Left cardiac atrium (tissue), 4 donors: ENCODE data around the gene PRKAG3. TPM values are rescaled to one million over a fixed set of nuclear protein-coding genes. Genes with fewer than 3 reads are reported as not detected.

Experiments
- ATAC-seq, 2 donors: fragments of 200-7000 bp; cut with Tn5 transposase; one replicate each; pipeline ENCODE4 v1.9.1; 2020; ENCODE audit warnings: mild to moderate bottlenecking in 2 of 2, moderate library complexity in 2 of 2
- DNase-seq: peaks from one replicate; pipeline ENCODE4 v3.0.0-alpha.2; 2020
- intact Hi-C, 2 donors: fragments of 100-400 bp; cut with DNase I; formaldehyde crosslinking; loops; one replicate each; pipeline versions ENCODE4 v1.14.1 to v1.15.1; 2022 to 2023
- total RNA-seq, 2 donors: library from RNA; stranded (reverse); fragmentation: NEBNext Ultra II Directional; extraction: Animal tissue kit (Norgen Biotek cat#: 25700); gene quantifications; one replicate each; pipeline ENCODE4 v1.2.1, GENCODE V29; 2021
- donor health status: DM: no; HTN: yes; CAD: no.
- donor health status: DM: no; HTN: yes; CAD: no; lungs with severe emphysema.
- donor health status: DM: yes; HTN: yes; CAD: no.
- donor health status: Dilated cardiomyopathy.

The PRKAG3 gene
- total RNA-seq, 2 donors from 2014 or later: 0.10 to 0.18 TPM

GRCh38 chr2:218867900-218868299, 36.3 kb upstream of the PRKAG3 start:
- ATAC-seq (no peak), DNase-seq (no peak)
- intact Hi-C loops: no loop called here

GRCh38 chr2:218865999-218866398, 34.4 kb upstream of the PRKAG3 start:
- DNase-seq (no peak), ATAC-seq (no peak)
- intact Hi-C loops: no loop called here

GRCh38 chr2:218865396-218865795, 33.8 kb upstream of the PRKAG3 start:
- intact Hi-C loops: no loop called here
- ATAC-seq: no peak
- no peak for DNase-seq

DNA sequence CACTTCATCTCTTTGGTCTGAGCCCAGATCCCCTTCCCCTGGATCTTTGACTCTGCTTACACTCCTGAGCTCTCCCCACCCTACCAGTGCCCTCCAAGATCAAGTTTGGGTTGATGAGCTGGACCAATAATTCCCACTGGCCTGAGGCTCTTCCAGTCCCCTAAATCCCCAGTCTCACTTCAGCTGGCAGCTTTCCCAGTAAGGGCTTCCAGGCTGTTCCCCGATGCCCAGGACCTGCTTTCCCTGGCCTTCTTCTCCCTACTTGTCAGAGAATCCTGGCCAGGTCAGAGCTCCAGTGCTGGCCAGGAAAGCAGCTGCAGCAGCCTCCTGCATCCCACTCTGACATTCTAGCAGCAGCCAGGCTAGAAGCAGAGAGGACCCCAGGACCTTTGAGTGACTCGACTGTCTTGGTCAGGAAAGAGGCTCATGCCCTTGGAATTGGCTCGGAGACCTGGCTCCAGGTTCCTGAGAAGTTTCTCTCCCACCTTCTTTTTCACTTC, 31.5 kb upstream of the PRKAG3 start:
- no peak for ATAC-seq
- no peak for DNase-seq
- intact Hi-C loops: no loop called here

DNA sequence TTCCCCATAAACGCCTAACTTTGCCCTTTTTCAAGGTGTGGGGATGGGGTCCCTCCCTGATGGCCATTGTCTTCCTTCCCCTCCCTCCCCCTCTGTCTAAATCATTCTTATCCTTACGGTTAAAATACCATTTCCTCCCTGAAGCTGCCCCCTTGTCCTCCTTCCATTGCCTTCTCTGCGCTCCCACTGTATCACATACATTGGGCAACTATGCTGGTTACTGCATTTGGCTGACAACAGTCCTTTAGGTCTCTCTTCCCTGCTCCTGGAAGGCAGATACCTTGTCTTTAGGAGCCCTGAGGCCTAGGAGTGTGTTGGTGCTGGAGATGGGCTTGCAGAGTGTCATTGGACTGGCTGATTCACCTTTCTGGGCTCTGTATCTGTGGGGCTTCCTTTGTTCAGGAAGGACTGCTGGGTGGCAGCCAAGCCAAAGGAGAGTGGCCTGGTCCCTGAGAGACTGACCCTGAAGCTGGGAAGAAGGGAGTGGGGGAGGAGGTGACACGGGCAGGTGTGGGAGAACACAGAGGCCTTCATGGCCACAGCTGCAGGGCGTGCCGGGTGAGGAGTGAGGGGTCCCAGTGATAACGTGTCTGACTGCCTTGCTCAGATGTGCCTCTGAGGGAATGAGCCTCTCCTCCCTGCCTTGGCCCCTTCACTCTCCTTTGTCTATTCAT, 30.2 kb upstream of the PRKAG3 start:
- DNase-seq: no peak
- ATAC-seq: no peak
- intact Hi-C loops: no loop called here

DNA sequence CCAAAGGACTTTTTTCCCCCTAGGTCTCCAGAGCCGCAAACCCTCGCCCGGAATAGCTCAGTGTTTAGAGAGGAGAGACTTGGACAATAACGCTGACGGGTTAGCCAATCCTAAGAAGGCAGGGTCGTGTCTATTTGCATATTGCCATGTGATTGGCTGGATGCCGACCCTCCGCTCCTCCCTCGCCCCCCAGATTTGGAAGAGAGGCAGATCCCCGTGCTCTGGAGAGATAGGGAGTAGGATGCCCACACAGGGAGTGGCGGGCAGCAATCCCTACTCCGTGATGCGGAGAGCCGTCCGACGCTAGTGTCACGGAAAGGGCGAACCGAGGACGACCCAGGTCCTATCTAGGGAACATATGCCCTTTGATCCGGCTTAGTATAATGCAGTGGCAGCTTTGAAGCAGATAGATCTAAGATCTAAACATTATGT, 29.4 kb upstream of the PRKAG3 start:
- DNase-seq: peak; percentile 72
- peak; percentile 72 to 85 for ATAC-seq
- intact Hi-C loops: no loop called here

DNA sequence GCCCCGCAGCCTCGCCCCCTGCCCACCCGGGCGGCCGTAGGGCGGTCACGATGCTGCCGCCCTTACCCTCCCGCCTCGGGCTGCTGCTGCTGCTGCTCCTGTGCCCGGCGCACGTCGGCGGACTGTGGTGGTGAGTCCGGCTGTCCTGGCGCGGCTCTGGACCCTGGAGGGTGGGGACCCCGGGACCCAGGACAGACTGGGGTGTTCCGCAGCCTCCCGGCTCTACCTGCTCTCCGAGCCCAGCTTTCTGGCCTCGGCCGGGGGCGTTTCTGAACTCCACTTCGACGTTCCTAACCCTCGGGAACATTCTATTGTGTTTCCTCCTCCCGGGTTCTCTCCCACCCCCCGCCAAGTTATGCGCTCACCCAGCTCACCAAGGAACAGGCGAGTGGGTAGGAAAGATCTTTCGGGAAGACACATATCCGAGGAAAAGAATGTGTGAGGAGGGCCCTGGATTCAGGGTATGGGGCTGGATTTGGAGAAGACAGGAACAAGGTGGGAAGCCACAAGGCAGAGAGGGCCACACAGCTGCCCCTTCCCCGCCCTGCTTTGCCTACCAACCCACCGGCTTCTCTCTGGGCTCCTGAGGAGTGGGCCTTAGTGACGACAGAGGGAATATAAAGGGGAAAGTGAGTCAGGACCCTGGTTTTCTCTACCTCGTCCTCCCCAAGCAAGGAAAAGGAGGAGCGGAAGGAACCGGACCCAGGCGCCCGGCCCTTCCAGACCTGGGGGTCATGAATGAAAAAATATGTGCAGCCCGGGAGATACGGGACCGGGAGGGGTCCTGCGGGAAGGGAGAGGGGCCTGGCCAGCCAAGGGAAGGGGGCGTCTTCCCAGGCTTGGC, 28.6 kb upstream of the PRKAG3 start:
- intact Hi-C loops: no loop called here
- ATAC-seq: no peak
- no peak for DNase-seq

GRCh38 chr2:218859556-218859987, 28.0 kb upstream of the PRKAG3 start, which contains the start of gene WNT6:
Gene WNT6, plus strand, starts transcription at chr2:218859805. Its CDS starts 233 bp downstream, at chr2:218860038.
- no peak for DNase-seq
- ATAC-seq: peak; percentile 14 to 29
- intact Hi-C loops: no loop called here

GRCh38 chr2:218858671-218859555, 27.3 kb upstream of the PRKAG3 start:
- intact Hi-C loops: no loop called here
- DNase-seq: no peak
- no peak for ATAC-seq

DNA sequence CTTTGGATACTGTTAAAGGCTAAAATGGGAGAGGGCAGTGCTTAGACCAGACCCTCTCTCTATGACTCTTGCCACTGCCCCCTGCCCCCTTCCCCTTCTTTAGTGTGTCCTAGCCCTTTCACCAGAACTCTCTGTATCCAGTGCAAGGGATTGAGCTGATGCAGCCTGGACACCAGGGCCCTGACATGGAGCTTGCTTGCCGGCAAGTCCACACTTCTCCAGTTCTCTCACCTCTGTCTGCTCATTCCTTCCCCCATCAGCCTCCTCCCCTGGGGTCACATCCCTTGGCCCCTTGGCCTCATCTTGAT, 26.5 kb upstream of the PRKAG3 start:
- intact Hi-C loops: no loop called here
- no peak for ATAC-seq
- DNase-seq: no peak

DNA sequence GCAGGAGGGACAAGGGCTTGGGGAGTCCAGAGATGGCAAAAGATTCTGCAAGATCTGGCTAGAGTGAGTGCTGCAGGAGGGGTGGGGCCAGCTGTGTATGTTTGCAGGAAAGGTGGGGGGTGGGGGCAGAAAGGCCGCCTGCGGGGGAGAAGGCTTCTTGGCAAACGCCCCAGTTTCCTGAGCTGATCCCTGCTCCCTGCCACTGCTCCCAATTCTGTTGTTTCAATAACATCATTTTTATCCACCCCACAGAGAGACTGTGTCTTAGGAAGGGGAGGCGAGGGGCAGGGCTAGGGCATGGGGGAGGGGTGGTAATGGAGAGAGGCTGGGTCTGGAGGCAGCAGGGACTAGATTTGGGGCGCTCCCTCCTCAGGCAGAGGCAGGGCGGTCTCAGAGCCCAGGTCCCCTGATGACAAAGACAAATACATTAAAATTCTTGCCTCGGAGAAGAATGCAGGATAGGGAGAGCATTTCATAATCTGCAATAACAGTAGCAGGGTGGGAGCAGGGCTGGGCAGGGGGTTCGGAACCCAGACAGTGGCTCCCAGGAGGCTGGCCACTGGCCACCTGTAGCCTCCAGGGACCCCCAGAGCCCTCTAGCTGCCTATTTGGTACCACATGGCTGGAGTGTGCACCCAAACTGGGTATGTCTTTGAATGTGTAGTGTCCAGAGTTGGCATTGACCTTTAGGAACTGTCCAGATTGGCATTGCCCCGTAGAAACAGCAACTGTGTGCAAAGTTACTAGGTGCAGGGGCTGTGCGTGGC, 26.0 kb upstream of the PRKAG3 start:
- ATAC-seq (no peak), DNase-seq (no peak)
- intact Hi-C loops: no loop called here

DNA sequence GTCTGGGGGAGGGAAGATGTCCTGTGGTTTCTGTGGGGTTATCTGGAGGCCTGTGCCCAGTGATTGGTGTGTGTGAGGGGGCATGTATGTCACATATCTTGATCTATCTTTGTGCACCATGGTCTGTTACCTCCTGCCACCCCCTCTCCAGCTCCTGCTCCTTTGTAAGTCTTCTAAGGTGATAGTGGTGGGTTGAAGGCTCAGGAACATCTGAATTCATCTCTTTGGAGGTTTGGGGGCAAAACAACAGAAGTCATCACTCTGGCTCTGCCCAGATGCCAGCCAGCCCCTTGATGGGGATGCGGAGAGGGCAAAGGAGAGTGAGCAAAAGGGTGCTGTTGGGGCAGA, 25.3 kb upstream of the PRKAG3 start:
- intact Hi-C loops: no loop called here
- DNase-seq: no peak
- no peak for ATAC-seq

DNA sequence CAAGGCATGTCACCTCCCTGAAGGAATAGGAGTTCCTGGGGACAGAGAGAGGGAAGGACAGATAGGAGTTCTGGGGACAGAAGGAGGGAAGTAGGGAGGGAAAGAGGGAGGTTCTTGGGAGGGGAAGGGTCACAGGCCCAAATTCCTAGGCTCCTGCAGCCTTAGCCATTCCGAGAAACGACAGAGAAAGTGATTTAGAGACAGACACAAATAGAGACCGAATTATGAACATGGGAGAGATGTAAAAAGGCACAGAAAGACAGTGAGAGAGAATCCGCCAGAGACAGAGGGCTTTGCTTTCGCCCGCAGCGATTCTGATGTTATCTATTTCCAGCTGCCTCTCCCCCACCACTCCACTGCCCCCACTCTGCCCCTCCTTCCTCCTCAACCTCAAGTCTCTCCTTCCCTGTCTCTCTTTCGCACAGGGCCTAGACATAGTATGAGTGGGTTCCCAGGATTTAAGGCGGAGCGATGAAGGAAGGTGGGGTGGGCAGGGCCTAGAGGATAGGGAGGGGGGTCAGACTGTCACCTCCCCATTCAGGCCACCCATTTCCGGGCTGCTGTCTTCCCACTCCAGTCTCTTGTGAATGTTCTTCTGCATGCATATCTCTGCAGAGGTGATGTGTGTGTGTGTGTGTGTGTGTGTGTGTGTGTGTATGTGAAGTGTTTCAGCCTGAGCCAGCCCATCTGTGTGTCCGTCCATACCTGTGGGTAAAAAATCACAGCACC, 24.7 kb upstream of the PRKAG3 start:
- intact Hi-C loops: no loop called here
- ATAC-seq: no peak
- no peak for DNase-seq

- intact Hi-C loops: no loop called here
- no peak for ATAC-seq
- DNase-seq: no peak
These were observed 23.9 kb upstream of the PRKAG3 start for GRCh38 chr2:218855305-218856166.

- DNase-seq (no peak), ATAC-seq (no peak)
- intact Hi-C loops: no loop called here
These were observed 23.3 kb upstream of the PRKAG3 start for GRCh38 chr2:218854860-218855259.

- ATAC-seq (peak in 1 of 2 donors; percentile 78), DNase-seq (no peak)
- intact Hi-C loops: no loop called here
These were observed 22.2 kb upstream of the PRKAG3 start for GRCh38 chr2:218853766-218854165.

DNA sequence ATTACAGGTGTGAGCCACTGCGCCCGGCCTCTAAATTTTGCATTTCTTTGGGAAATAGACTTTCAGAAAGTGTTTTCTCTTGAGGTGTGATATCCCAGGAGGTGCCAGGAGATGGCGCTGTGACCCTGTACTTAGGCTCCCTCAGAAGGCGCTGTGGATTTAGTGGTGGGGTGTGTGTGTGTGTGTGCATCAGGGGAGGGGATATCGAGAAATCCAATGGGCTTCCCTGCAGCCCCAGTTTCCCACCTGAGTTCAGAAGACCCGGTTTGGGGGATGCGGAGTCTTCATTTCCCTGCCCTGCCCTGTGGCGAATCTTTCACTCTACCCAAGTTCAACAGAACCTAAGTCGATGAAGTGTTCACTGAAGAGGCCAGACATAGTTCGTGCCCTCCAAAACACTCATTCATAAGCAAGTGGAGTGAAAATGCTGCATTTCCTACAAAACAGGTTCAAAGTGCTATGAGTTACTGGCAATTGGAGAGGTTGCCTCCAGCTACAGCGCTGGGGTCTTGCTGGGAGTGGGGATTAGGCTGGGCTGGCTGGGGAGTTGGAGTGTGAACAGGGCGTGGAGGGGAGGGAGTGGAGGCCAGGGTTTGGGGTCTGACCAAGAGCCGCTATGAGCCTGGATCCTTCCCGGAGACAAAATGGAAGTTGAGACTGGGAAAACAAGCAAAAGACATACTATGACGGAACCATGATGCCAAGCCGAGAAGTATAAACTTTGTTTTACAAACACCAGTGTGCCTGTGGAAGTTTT, 21.5 kb upstream of the PRKAG3 start:
- intact Hi-C loops: no loop called here
- peak in 1 of 2 donors; percentile 73 for ATAC-seq
- DNase-seq: peak; percentile 53
